Measurements from ENCODE around the gene NKPD1. TPM values are rescaled to one million over a fixed set of nuclear protein-coding genes. Genes with fewer than 3 reads are reported as not detected.

Gene NKPD1
- total and polyA plus RNA-seq, 4 donors, result not detected

DNA sequence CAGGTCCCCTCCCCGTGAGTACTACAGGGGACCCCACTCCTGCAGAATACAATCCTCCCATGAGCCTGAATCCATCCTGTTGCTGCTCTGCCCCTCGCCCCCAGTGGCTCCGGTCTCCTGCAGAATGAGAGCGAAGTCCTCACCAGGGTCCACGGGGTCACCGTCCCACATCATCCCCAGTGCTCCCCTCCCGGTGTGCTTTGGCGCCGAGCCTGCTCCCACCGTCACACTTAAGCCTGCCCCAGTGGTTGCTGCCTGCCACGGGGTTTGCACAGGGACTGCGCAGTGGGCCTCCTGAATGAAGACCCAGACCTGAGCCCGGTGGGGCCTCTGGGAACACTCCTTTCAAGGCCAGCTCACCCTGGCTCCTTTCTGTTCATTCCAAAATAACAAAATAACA is 30.5 kb downstream of the NKPD1 start (continued):
- TF ChIP-seq, protein P1, sequence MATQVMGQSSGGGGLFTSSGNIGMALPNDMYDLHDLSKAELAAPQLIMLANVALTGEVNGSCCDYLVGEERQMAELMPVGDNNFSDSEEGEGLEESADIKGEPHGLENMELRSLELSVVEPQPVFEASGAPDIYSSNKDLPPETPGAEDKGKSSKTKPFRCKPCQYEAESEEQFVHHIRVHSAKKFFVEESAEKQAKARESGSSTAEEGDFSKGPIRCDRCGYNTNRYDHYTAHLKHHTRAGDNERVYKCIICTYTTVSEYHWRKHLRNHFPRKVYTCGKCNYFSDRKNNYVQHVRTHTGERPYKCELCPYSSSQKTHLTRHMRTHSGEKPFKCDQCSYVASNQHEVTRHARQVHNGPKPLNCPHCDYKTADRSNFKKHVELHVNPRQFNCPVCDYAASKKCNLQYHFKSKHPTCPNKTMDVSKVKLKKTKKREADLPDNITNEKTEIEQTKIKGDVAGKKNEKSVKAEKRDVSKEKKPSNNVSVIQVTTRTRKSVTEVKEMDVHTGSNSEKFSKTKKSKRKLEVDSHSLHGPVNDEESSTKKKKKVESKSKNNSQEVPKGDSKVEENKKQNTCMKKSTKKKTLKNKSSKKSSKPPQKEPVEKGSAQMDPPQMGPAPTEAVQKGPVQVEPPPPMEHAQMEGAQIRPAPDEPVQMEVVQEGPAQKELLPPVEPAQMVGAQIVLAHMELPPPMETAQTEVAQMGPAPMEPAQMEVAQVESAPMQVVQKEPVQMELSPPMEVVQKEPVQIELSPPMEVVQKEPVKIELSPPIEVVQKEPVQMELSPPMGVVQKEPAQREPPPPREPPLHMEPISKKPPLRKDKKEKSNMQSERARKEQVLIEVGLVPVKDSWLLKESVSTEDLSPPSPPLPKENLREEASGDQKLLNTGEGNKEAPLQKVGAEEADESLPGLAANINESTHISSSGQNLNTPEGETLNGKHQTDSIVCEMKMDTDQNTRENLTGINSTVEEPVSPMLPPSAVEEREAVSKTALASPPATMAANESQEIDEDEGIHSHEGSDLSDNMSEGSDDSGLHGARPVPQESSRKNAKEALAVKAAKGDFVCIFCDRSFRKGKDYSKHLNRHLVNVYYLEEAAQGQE (IDR thresholded peaks at IDR 0.05), result no peak

DNA sequence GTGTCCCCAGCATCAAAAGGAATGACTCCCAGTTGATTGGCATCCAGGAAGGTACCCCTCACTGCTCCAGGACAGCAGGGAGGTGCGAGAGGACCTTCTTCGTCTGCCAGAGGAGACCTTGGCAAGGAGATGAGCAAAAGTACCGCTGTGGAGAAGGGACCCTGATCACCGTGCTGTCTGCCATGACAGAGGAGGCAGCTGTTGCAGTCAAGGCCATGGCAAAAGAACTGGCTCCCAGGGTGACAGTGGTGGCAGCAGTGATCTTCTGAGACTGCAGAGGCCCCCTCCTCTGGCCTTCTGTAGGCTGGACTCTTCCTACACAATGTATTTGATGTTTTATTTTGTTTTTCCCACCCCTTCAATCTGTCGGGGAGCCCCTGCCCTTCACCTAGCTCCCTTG is 32.0 kb downstream of the NKPD1 start:
- no peak overlapping the region for H3K27ac ChIP-seq (ENCODE audit: low read depth in 1 of 2, low read length in 2 of 2)
- 96% methylated on average over 5 of the region's 5 CpGs for WGBS
- no peak for DNase-seq (ENCODE audit: low spot score)
- H3K4me1 ChIP-seq (ENCODE audit: control insufficient read depth in 4 of 4, insufficient read depth in 4 of 4, low read length in 3 of 4), result peaks cover 0 to 3% (median 0%) of the 10 kb centered on the region in 4 donors
- H3K9ac ChIP-seq (ENCODE audit: low read depth in 1 of 2, low read length in 2 of 2), result no peak overlapping the region
- H3K9me3 ChIP-seq (ENCODE audit: control insufficient read depth in 4 of 4, low read length in 3 of 4), result no peaks in the 10 kb centered on the region
- H3K4me3 ChIP-seq (ENCODE audit: low read depth in 1 of 3, low read length in 3 of 3), result no peak overlapping the region
- no peak for TF ChIP-seq SP1 (IDR thresholded peaks at IDR 0.05)
- TF ChIP-seq NR2F2 (IDR thresholded peaks at IDR 0.05), result no peak
- TF ChIP-seq, protein P2, sequence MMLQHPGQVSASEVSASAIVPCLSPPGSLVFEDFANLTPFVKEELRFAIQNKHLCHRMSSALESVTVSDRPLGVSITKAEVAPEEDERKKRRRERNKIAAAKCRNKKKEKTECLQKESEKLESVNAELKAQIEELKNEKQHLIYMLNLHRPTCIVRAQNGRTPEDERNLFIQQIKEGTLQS (IDR thresholded peaks at IDR 0.05), result no peak
- TF ChIP-seq EGR1 (IDR thresholded peaks at IDR 0.05; ENCODE audit: low read depth in 2 of 2), result no peak
- no peak for TF ChIP-seq TAF1 (conservative IDR thresholded peaks at IDR 0.05)
- no peak for TF ChIP-seq HNF4A (conservative IDR thresholded peaks at IDR 0.05)
- TF ChIP-seq FOXA1 (IDR thresholded peaks at IDR 0.05), result no peak
- TF ChIP-seq, protein P3, sequence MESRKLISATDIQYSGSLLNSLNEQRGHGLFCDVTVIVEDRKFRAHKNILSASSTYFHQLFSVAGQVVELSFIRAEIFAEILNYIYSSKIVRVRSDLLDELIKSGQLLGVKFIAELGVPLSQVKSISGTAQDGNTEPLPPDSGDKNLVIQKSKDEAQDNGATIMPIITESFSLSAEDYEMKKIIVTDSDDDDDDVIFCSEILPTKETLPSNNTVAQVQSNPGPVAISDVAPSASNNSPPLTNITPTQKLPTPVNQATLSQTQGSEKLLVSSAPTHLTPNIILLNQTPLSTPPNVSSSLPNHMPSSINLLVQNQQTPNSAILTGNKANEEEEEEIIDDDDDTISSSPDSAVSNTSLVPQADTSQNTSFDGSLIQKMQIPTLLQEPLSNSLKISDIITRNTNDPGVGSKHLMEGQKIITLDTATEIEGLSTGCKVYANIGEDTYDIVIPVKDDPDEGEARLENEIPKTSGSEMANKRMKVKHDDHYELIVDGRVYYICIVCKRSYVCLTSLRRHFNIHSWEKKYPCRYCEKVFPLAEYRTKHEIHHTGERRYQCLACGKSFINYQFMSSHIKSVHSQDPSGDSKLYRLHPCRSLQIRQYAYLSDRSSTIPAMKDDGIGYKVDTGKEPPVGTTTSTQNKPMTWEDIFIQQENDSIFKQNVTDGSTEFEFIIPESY (IDR thresholded peaks at IDR 0.05), result no peak
- TF ChIP-seq GABPA (IDR thresholded peaks at IDR 0.05 in 1 of 2, conservative IDR thresholded peaks at IDR 0.05 in 1 of 2), result no peak
- no peak for TF ChIP-seq FOXA2 (IDR thresholded peaks at IDR 0.05)
- no peak for TF ChIP-seq RAD21 (IDR thresholded peaks at IDR 0.05)
- no peak for TF ChIP-seq RXRA (IDR thresholded peaks at IDR 0.05)
- TF ChIP-seq HNF4G (IDR thresholded peaks at IDR 0.05), result no peak
- TF ChIP-seq YY1 (IDR thresholded peaks at IDR 0.05), result no peak
- no peak for TF ChIP-seq JUND (IDR thresholded peaks at IDR 0.05)
- TF ChIP-seq, protein P1 (IDR thresholded peaks at IDR 0.05), result no peak
- H3K27me3 ChIP-seq (ENCODE audit: control insufficient read depth in 4 of 4, insufficient read depth in 4 of 4, low read length in 3 of 4), result no peaks in the 10 kb centered on the region
- no peaks in the 10 kb centered on the region for H3K36me3 ChIP-seq (ENCODE audit: control insufficient read depth in 4 of 4, insufficient read depth in 3 of 4, low read depth in 1 of 4, low read length in 3 of 4)
